HG03460 (cell line): ENCODE results near the gene JUP.
A peak's percentile ranks its signal among the peaks of the same experiment; 100 is the strongest.
"Not testable (repeated sequence)": the region's sequence is repeated elsewhere in the genome, so short reads cannot be mapped to it uniquely, and the experiment has no call there.

Experiments
- ATAC-seq: cut with Tn5 transposase; IDR thresholded peaks from one replicate; pipeline ENCODE4 v1.9.1; 2021; ENCODE audit not compliant: unreplicated experiment

Gene JUP

GRCh38 chr17:41786227-41787020 lies at the start of gene JUP:
Gene JUP (minus strand): TSS chr17:41786711. CDS start chr17:41771854, 14,857 bp downstream.
- ATAC-seq, result peak; percentile 83

- peak; percentile 54 for ATAC-seq
These were observed 49.5 kb upstream of the JUP start, which contains the start of gene NT5C3B for GRCh38 chr17:41835800-41836549. Gene NT5C3B (minus strand): TSS chr17:41836232. CDS start chr17:41836193, 39 bp downstream.

- ATAC-seq, result peak; percentile 43
These were observed 48.8 kb upstream of the JUP start for GRCh38 chr17:41835214-41835799.

- ATAC-seq, result not testable (repeated sequence)
These were observed 43.5 kb upstream of the JUP start for GRCh38 chr17:41829961-41830360.

- ATAC-seq, result no peak
These were observed 38.8 kb upstream of the JUP start for GRCh38 chr17:41825175-41825845.

GRCh38 chr17:41824086-41824485 lies 37.6 kb upstream of the JUP start:
- ATAC-seq, result no peak

GRCh38 chr17:41823580-41823979 lies 37.1 kb upstream of the JUP start:
- no peak for ATAC-seq

- no peak for ATAC-seq
These were observed 36.6 kb upstream of the JUP start for GRCh38 chr17:41823141-41823524.

GRCh38 chr17:41822216-41823140 lies 36.0 kb upstream of the JUP start:
- no peak for ATAC-seq

- no peak for ATAC-seq
These were observed 35.3 kb upstream of the JUP start for GRCh38 chr17:41821776-41822175.

GRCh38 chr17:41818024-41818423 lies 31.5 kb upstream of the JUP start:
- no peak for ATAC-seq

- ATAC-seq, result no peak
These were observed 30.3 kb upstream of the JUP start for GRCh38 chr17:41816637-41817320.

GRCh38 chr17:41814195-41814594 lies 27.7 kb upstream of the JUP start:
- ATAC-seq, result no peak

- no peak for ATAC-seq
These were observed 27.2 kb upstream of the JUP start for GRCh38 chr17:41813699-41814124.

GRCh38 chr17:41813152-41813680 lies 26.7 kb upstream of the JUP start:
- ATAC-seq, result no peak

GRCh38 chr17:41812381-41813151 lies 26.1 kb upstream of the JUP start, which contains the start of gene FKBP10:
Gene FKBP10 (plus strand): TSS chr17:41813004. CDS start chr17:41813035, 31 bp downstream.
- ATAC-seq, result no peak

- peak; percentile 66 for ATAC-seq
These were observed 25.3 kb upstream of the JUP start, which contains the start of gene P3H4 for GRCh38 chr17:41811549-41812380. Gene P3H4 (minus strand): TSS chr17:41811949. CDS start chr17:41811915, 34 bp downstream.
